PC-3 (cell line): Measurements from ENCODE around the gene DBNL. TPM values are rescaled to one million over a fixed set of nuclear protein-coding genes. Genes with fewer than 3 reads are reported as not detected.

Source experiments
- ATAC-seq: fragments of 200-7000 bp; cut with Tn5 transposase; 2 replicates; pipeline ENCODE4 v1.9.1; 2020; ENCODE audit warnings: mild to moderate bottlenecking, moderate library complexity
- BruUV-seq: library from RNA; stranded (reverse); fragments of 400-500 nt; replicated peaks from 2 replicates; lab custom pipeline; 2021; lab: Mats Ljungman, UMichigan
- CTCF ChIA-PET: fragments of 300-600 bp; sonication (Branson Sonifier 250); formaldehyde crosslinking; loops from one replicate; lab custom pipeline; 2022; ENCODE audit warnings: antibody characterized with exemption; lab: Charles Lee
- POLR2A ChIA-PET: fragments of 300-600 bp; sonication (Branson Sonifier 250); formaldehyde crosslinking; loops from one replicate; lab custom pipeline; 2022; ENCODE audit warnings: antibody characterized with exemption; ENCODE audit not compliant: unreplicated experiment; lab: Charles Lee
- DNase-seq: peaks from one replicate; pipeline ENCODE4 v3.0.0-alpha.2; 2015
- H2AFZ ChIP-seq: fragments of 300-600 bp; sonication (generic); 2 replicates; pipeline ENCODE4 v1.6.0; 2016; ENCODE audit warnings: antibody characterized with exemption, low read length
- H3F3A ChIP-seq: fragments of 300-600 bp; sonication (generic); one replicate; pipeline ENCODE4 v1.6.0; 2017; ENCODE audit warnings: antibody characterized with exemption, low read length, control low read depth, mild to moderate bottlenecking; ENCODE audit not compliant: unreplicated experiment
- H3K27ac ChIP-seq: fragments of 300-600 bp; sonication (generic); 2 replicates; pipeline ENCODE4 v1.5.1; 2016; ENCODE audit warnings: mild to moderate bottlenecking, low read length
- H3K27me3 ChIP-seq: fragments of 300-600 bp; sonication (generic); 2 replicates; pipeline ENCODE4 v1.6.1; 2016; ENCODE audit warnings: low read length, mixed read lengths
- H3K36me3 ChIP-seq: fragments of 300-600 bp; sonication (generic); 2 replicates; pipeline ENCODE4 v1.6.1; 2016; ENCODE audit warnings: low read depth, mixed run types, low read length, mixed read lengths
- H3K4me1 ChIP-seq: fragments of 300-600 bp; sonication (generic); 2 replicates; pipeline ENCODE4 v1.5.1; 2016; ENCODE audit warnings: low read length; ENCODE audit not compliant: insufficient read depth
- H3K4me2 ChIP-seq: fragments of 300-600 bp; sonication (generic); 2 replicates; pipeline ENCODE4 v1.6.0; 2016; ENCODE audit warnings: low read length
- H3K4me3 ChIP-seq: fragments of 300-600 bp; sonication (generic); 2 replicates; pipeline ENCODE4 v1.5.1; 2016; ENCODE audit warnings: mild to moderate bottlenecking, low read length, mixed read lengths
- H3K79me2 ChIP-seq: fragments of 300-600 bp; sonication (generic); 2 replicates; pipeline ENCODE4 v1.6.1; 2017; ENCODE audit warnings: low read length, mixed read lengths
- H3K9ac ChIP-seq: fragments of 300-600 bp; sonication (generic); 2 replicates; pipeline ENCODE4 v1.6.0; 2016; ENCODE audit warnings: mild to moderate bottlenecking, low read length
- H3K9me2 ChIP-seq: fragments of 300-600 bp; sonication (generic); replicated peaks from 2 replicates; pipeline ENCODE4 v1.6.1; 2016; ENCODE audit warnings: mixed run types, low read length, mixed read lengths
- H3K9me3 ChIP-seq: fragments of 300-600 bp; sonication (generic); 2 replicates; pipeline ENCODE4 v1.6.1; 2016; ENCODE audit warnings: low read length, mixed read lengths
- H4K20me1 ChIP-seq: fragments of 300-600 bp; sonication (generic); 2 replicates; pipeline ENCODE4 v1.6.1; 2016; ENCODE audit warnings: low read length, mixed read lengths
- CTCF ChIP-seq: fragments of 300-600 bp; sonication (generic); conservative IDR thresholded peaks from 2 replicates; pipeline ENCODE4 v1.5.1; 2017; ENCODE audit warnings: antibody characterized with exemption, low read depth, mild to moderate bottlenecking, low read length
- EZH2 ChIP-seq: fragments of 300-600 bp; sonication (generic); IDR thresholded peaks from one replicate; pipeline ENCODE4 v1.6.1; 2017; ENCODE audit warnings: antibody characterized with exemption, mild to moderate bottlenecking, low read length; ENCODE audit not compliant: unreplicated experiment
- EZH2phosphoT487 ChIP-seq: fragments of 300-600 bp; sonication (generic); IDR thresholded peaks from 2 replicates; pipeline ENCODE4 v1.6.1; 2018; ENCODE audit warnings: mild to moderate bottlenecking, antibody characterized with exemption, low read length, borderline replicate concordance
- intact Hi-C: fragments of 100-400 bp; cut with micrococcal nuclease; formaldehyde crosslinking; loops from 2 replicates; pipeline ENCODE4 v1.9.0; 2023
- total RNA-seq: library from RNA; depleted of rRNA; stranded (reverse); fragments of >200 nt; gene quantifications from 2 replicates; pipeline ENCODE4 v1.2.3, GENCODE V29; 2014

DBNL gene
- total RNA-seq, 1 experiment from 2014 or later = 108 TPM

DNA sequence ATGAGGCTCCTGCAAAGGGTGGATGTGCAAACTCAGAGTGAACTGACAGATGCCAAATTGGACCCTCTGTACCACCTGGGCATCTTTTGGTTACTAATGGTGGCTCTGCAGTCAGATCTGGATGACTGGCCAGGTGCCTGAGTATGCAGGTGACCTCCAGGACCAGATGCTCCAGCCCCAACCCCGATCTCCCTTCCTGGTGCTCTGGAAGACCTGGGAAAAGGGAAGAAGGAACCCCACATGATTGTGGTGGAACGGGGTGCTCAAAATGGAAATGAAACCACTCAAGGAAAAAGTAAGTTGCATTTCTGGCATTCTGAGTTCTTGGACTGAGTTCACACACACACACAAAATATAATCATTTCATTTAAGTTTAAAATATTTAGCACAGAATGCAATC, 49.9 kb downstream of the DBNL start:
- peaks cover 2% of the 10 kb centered on the region; the same call in 1 of the 2 replicates for H3K4me1 ChIP-seq
- ATAC-seq (no peak), DNase-seq (no peak)
- no peak overlapping the region for H3K9ac ChIP-seq
- no peaks in the 10 kb centered on the region for H3K79me2 ChIP-seq
- no peak overlapping the region for H3K4me2 ChIP-seq
- no peaks in the 10 kb centered on the region for H3K9me3 ChIP-seq
- no peaks in the 10 kb centered on the region for H3K36me3 ChIP-seq
- H3K27ac ChIP-seq = no peak overlapping the region
- H3F3A ChIP-seq = no peaks in the 10 kb centered on the region
- no peak overlapping the region for H2AFZ ChIP-seq
- no peaks in the 10 kb centered on the region for H3K9me2 ChIP-seq
- TF ChIP-seq CTCF = no peak
- no peak for TF ChIP-seq EZH2
- no peak for TF ChIP-seq EZH2phosphoT487
- intact Hi-C loops = no loop called here
- H3K27me3 ChIP-seq = no peaks in the 10 kb centered on the region
- CTCF ChIA-PET = no interaction called here
- H3K4me3 ChIP-seq = no peak overlapping the region
- BruUV-seq = no TSS peak
- no peaks in the 10 kb centered on the region for H4K20me1 ChIP-seq
- POLR2A ChIA-PET = no interaction called here

DNA sequence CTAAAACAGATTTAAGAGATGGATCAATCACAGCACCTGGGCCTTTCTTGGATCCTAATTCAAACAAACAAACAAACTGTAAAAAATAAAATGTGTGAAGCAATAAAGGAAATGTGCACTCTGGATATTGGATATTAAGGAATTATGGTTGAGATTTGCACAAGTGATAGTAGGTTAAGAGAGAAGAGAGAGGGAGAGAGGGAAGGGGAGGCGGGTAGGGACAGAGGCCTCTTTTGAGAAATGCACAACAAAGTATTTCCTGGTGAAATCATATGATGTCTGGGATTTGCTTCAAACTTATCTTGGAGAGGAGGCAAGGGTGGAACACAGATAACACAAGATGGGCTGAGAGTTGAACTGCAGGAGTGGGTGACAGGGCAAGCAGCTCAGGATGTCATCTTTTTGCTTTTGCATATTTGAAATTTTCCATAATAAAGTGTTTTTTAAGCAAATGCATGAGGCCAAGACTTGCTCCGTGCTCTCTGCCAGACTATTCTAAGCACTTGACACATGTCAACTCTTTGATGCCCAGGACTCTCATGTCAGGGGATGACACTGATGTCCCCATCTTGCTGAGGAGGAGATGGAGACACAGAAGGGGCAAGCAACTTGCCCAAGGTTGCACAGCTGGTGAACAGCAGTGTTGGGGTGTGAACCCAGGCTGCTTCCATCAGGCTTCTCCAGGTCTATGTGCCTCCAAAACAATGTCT, 50.5 kb downstream of the DBNL start:
- intact Hi-C loops = no loop called here
- no peak overlapping the region for H2AFZ ChIP-seq

More for the DNA sequence above, 50.5 kb downstream of the DBNL start:
- no peaks in the 10 kb centered on the region for H4K20me1 ChIP-seq
- H3K9me3 ChIP-seq = no peaks in the 10 kb centered on the region
- no peak for ATAC-seq
- ChIA-PET CTCF (no interaction called here), POLR2A (no interaction called here)
- no peak overlapping the region for H3K4me3 ChIP-seq
- no peak overlapping the region for H3K9ac ChIP-seq
- H3K4me2 ChIP-seq = no peak overlapping the region
- no peaks in the 10 kb centered on the region for H3K27me3 ChIP-seq
- H3F3A ChIP-seq = no peaks in the 10 kb centered on the region
- no peak for TF ChIP-seq EZH2
- TF ChIP-seq EZH2phosphoT487 = no peak
- TF ChIP-seq CTCF = no peak
- no peaks in the 10 kb centered on the region for H3K79me2 ChIP-seq
- BruUV-seq = no TSS peak
- H3K9me2 ChIP-seq = no peaks in the 10 kb centered on the region
- DNase-seq = no peak
- H3K27ac ChIP-seq = no peak overlapping the region
- no peaks in the 10 kb centered on the region for H3K4me1 ChIP-seq
- no peaks in the 10 kb centered on the region for H3K36me3 ChIP-seq
